ENCODE measurements around the gene XPO6. TPM values are rescaled to one million over a fixed set of nuclear protein-coding genes. Genes with fewer than 3 reads are reported as not detected.

Gene XPO6
- total and polyA plus RNA-seq, 7 experiments from 2014 or later = 89.5 to 437 (median 371) TPM

- intact Hi-C loops (cut with micrococcal nuclease) = no loop called here
- peaks cover 5 to 27% (median 16%) of the 10 kb centered on the region in 5 donors for H3K36me3 Mint-ChIP-seq
- H3K4me1 Mint-ChIP-seq = peaks cover 8 to 43% (median 39%) of the 10 kb centered on the region in 7 donors
- Histone ChIP-seq H3K4me1 (ENCODE audit: control insufficient read depth in 2 of 2, insufficient read depth in 2 of 2, low read length in 2 of 2) (peaks cover 30 to 45% of the 10 kb centered on the region in 2 donors), H3K27me3 (ENCODE audit: control insufficient read depth in 2 of 2, insufficient read depth in 2 of 2, low read length in 2 of 2) (no peaks in the 10 kb centered on the region), H3K27ac (ENCODE audit: low read depth, low read length) (peak overlapping the region; percentile 38), H3K36me3 (ENCODE audit: control insufficient read depth in 2 of 3, insufficient read depth in 3 of 3, low read length in 3 of 3) (peaks cover 11 to 35% (median 15%) of the 10 kb centered on the region in 3 experiments), H3K9me3 (ENCODE audit: control insufficient read depth in 2 of 3, low read length in 3 of 3) (no peaks in the 10 kb centered on the region), H3K4me3 (ENCODE audit: low read length) (peak overlapping the region; percentile 20)
- CTCF ChIA-PET = interaction anchor here (1.0 to 4.9 kb wide), 13 partner anchors 9 to 339 kb away, joined by 3 to 26 read pairs (median 8); no protein-coding TSS in a partner anchor
- ATAC-seq = no peak
- H3K9me3 Mint-ChIP-seq = peaks cover 0 to 5% (median 0%) of the 10 kb centered on the region in 11 donors
- no peaks in the 10 kb centered on the region for H3K27me3 Mint-ChIP-seq
- no peak for DNase-seq
- POLR2A ChIA-PET = interaction anchor here (0.8 to 6.1 kb wide), 10 partner anchors 12 to 76 kb away, joined by 3 to 92 read pairs (median 32); no protein-coding TSS in a partner anchor
- peak overlapping the region in 9 of 10 donors; percentile 75 to 98 (median 91) for H3K4me3 Mint-ChIP-seq
- H3K27ac Mint-ChIP-seq = peak overlapping the region; percentile 52 to 89 (median 75)
These were observed 2.9 kb downstream of the XPO6 start for GRCh38 chr16:28208824-28209223.

GRCh38 chr16:28208131-28208530 lies 3.6 kb downstream of the XPO6 start:
- Mint-ChIP-seq H3K4me3 (peak overlapping the region in 9 of 10 donors; percentile 75 to 98 (median 91)), H3K27me3 (no peaks in the 10 kb centered on the region), H3K4me1 (peaks cover 8 to 43% (median 39%) of the 10 kb centered on the region in 7 donors), H3K27ac (peak overlapping the region in 6 of 9 donors; percentile 62 to 89 (median 79)), H3K9me3 (peaks cover 0 to 5% (median 0%) of the 10 kb centered on the region in 11 donors), H3K36me3 (peaks cover 5 to 27% (median 16%) of the 10 kb centered on the region in 5 donors)
- DNase-seq = no peak
- Histone ChIP-seq H3K27ac (ENCODE audit: low read depth, low read length) (peak overlapping the region; percentile 38), H3K9me3 (ENCODE audit: control insufficient read depth in 2 of 3, low read length in 3 of 3) (no peaks in the 10 kb centered on the region), H3K27me3 (ENCODE audit: control insufficient read depth in 2 of 2, insufficient read depth in 2 of 2, low read length in 2 of 2) (no peaks in the 10 kb centered on the region), H3K36me3 (ENCODE audit: control insufficient read depth in 2 of 3, insufficient read depth in 3 of 3, low read length in 3 of 3) (peaks cover 12 to 42% (median 22%) of the 10 kb centered on the region in 3 experiments), H3K4me3 (ENCODE audit: low read length) (no peak overlapping the region), H3K4me1 (ENCODE audit: control insufficient read depth in 2 of 2, insufficient read depth in 2 of 2, low read length in 2 of 2) (peaks cover 36 to 52% of the 10 kb centered on the region in 2 donors)
- ATAC-seq = no peak
- POLR2A ChIA-PET = interaction anchor here (0.7 to 6.1 kb wide), 9 partner anchors 14 to 75 kb away, joined by 3 to 92 read pairs (median 18); no protein-coding TSS in a partner anchor
- intact Hi-C loops (cut with micrococcal nuclease) = no loop called here
- CTCF ChIA-PET = interaction anchor here (1.1 to 4.9 kb wide), 8 partner anchors 10 to 71 kb away, joined by 3 to 26 read pairs (median 8); no protein-coding TSS in a partner anchor

- no peaks in the 10 kb centered on the region for H3K9me3 ChIP-seq (ENCODE audit: control insufficient read depth in 2 of 3, low read length in 3 of 3)
- H3K27ac ChIP-seq (ENCODE audit: low read depth, low read length) = no peak overlapping the region
- ChIA-PET POLR2A (interaction anchor here (0.7 to 6.1 kb wide), 5 partner anchors 19 to 73 kb away, joined by 3 to 62 read pairs (median 7); no protein-coding TSS in a partner anchor), CTCF (interaction anchor here (0.7 to 4.9 kb wide), 6 partner anchors 11 to 672 kb away, joined by 3 to 26 read pairs (median 8); no protein-coding TSS in a partner anchor)
- peaks cover 34 to 56% of the 10 kb centered on the region in 2 donors for H3K4me1 ChIP-seq (ENCODE audit: control insufficient read depth in 2 of 2, insufficient read depth in 2 of 2, low read length in 2 of 2)
- Mint-ChIP-seq H3K9me3 (peaks cover 0 to 5% (median 0%) of the 10 kb centered on the region in 11 donors), H3K36me3 (peaks cover 8 to 32% (median 20%) of the 10 kb centered on the region in 5 donors), H3K4me1 (peaks cover 8 to 43% (median 39%) of the 10 kb centered on the region in 7 donors), H3K4me3 (peak overlapping the region in 9 of 10 donors; percentile 44 to 98 (median 75)), H3K27me3 (no peaks in the 10 kb centered on the region), H3K27ac (peak overlapping the region in 8 of 9 donors; percentile 18 to 89 (median 71))
- H3K4me3 ChIP-seq (ENCODE audit: low read length) = no peak overlapping the region
- DNase-seq = no peak
- H3K36me3 ChIP-seq (ENCODE audit: control insufficient read depth in 2 of 3, insufficient read depth in 3 of 3, low read length in 3 of 3) = peaks cover 19 to 49% (median 30%) of the 10 kb centered on the region in 3 experiments
- no peak for ATAC-seq
- intact Hi-C loops (cut with micrococcal nuclease) = no loop called here
- H3K27me3 ChIP-seq (ENCODE audit: control insufficient read depth in 2 of 2, insufficient read depth in 2 of 2, low read length in 2 of 2) = no peaks in the 10 kb centered on the region
These were observed 4.4 kb downstream of the XPO6 start for GRCh38 chr16:28207399-28207798.

GRCh38 chr16:28205974-28206373 lies 5.8 kb downstream of the XPO6 start:
- ATAC-seq = no peak
- DNase-seq = no peak
- Histone ChIP-seq H3K36me3 (ENCODE audit: control insufficient read depth in 2 of 3, insufficient read depth in 3 of 3, low read length in 3 of 3) (peaks cover 25 to 56% (median 35%) of the 10 kb centered on the region in 3 experiments), H3K4me1 (ENCODE audit: control insufficient read depth in 2 of 2, insufficient read depth in 2 of 2, low read length in 2 of 2) (peaks cover 35 to 61% of the 10 kb centered on the region in 2 donors), H3K9me3 (ENCODE audit: control insufficient read depth in 2 of 3, low read length in 3 of 3) (no peaks in the 10 kb centered on the region), H3K4me3 (ENCODE audit: low read length) (no peak overlapping the region), H3K27me3 (ENCODE audit: control insufficient read depth in 2 of 2, insufficient read depth in 2 of 2, low read length in 2 of 2) (no peaks in the 10 kb centered on the region), H3K27ac (ENCODE audit: low read depth, low read length) (no peak overlapping the region)
- H3K4me1 Mint-ChIP-seq = peaks cover 4 to 49% (median 39%) of the 10 kb centered on the region in 7 donors
- ChIA-PET CTCF (interaction anchor here (1.6 kb wide), 1 partner anchor 12 kb away, joined by 7 read pairs; no protein-coding TSS in a partner anchor), POLR2A (interaction anchor here (1.0 to 5.5 kb wide), 4 partner anchors 9 to 67 kb away, joined by 3 to 47 read pairs (median 7); no protein-coding TSS in a partner anchor)
- peaks cover 0 to 2% (median 0%) of the 10 kb centered on the region in 11 donors for H3K9me3 Mint-ChIP-seq
- intact Hi-C loops (cut with micrococcal nuclease) = no loop called here
- no peaks in the 10 kb centered on the region for H3K27me3 Mint-ChIP-seq
- peak overlapping the region in 3 of 10 donors; percentile 20 to 33 (median 31) for H3K4me3 Mint-ChIP-seq
- H3K36me3 Mint-ChIP-seq = peaks cover 16 to 37% (median 31%) of the 10 kb centered on the region in 5 donors
- H3K27ac Mint-ChIP-seq = peak overlapping the region in 5 of 9 donors; percentile 9 to 89 (median 41)

GRCh38 chr16:28205117-28205899 lies 6.5 kb downstream of the XPO6 start:
- H3K4me3 Mint-ChIP-seq = no peak overlapping the region
- Histone ChIP-seq H3K9me3 (ENCODE audit: control insufficient read depth in 2 of 3, low read length in 3 of 3) (no peaks in the 10 kb centered on the region), H3K4me1 (ENCODE audit: control insufficient read depth in 2 of 2, insufficient read depth in 2 of 2, low read length in 2 of 2) (peaks cover 35 to 66% of the 10 kb centered on the region in 2 donors), H3K36me3 (ENCODE audit: control insufficient read depth in 2 of 3, insufficient read depth in 3 of 3, low read length in 3 of 3) (peaks cover 29 to 62% (median 35%) of the 10 kb centered on the region in 3 experiments), H3K27me3 (ENCODE audit: control insufficient read depth in 2 of 2, insufficient read depth in 2 of 2, low read length in 2 of 2) (no peaks in the 10 kb centered on the region), H3K4me3 (ENCODE audit: low read length) (no peak overlapping the region), H3K27ac (ENCODE audit: low read depth, low read length) (peak overlapping the region; percentile 32)
- no peak overlapping the region for H3K27ac Mint-ChIP-seq
- peaks cover 18 to 38% (median 31%) of the 10 kb centered on the region in 5 donors for H3K36me3 Mint-ChIP-seq
- intact Hi-C loops (cut with micrococcal nuclease) = no loop called here
- ATAC-seq = no peak
- ChIA-PET CTCF (no interaction called here), POLR2A (interaction anchor here (0.6 to 2.0 kb wide), 3 partner anchors 8 to 12 kb away, joined by 3 to 7 read pairs (median 7); no protein-coding TSS in a partner anchor)
- peaks cover 4 to 53% (median 41%) of the 10 kb centered on the region in 7 donors for H3K4me1 Mint-ChIP-seq
- no peak for DNase-seq
- H3K9me3 Mint-ChIP-seq = peaks cover 0 to 2% (median 0%) of the 10 kb centered on the region in 11 donors
- no peaks in the 10 kb centered on the region for H3K27me3 Mint-ChIP-seq

GRCh38 chr16:28204622-28205021 lies 7.1 kb downstream of the XPO6 start:
- Histone ChIP-seq H3K36me3 (ENCODE audit: control insufficient read depth in 2 of 3, insufficient read depth in 3 of 3, low read length in 3 of 3) (peaks cover 29 to 68% (median 35%) of the 10 kb centered on the region in 3 experiments), H3K4me1 (ENCODE audit: control insufficient read depth in 2 of 2, insufficient read depth in 2 of 2, low read length in 2 of 2) (peaks cover 35 to 63% of the 10 kb centered on the region in 2 donors), H3K9me3 (ENCODE audit: control insufficient read depth in 2 of 3, low read length in 3 of 3) (no peaks in the 10 kb centered on the region), H3K27me3 (ENCODE audit: control insufficient read depth in 2 of 2, insufficient read depth in 2 of 2, low read length in 2 of 2) (no peaks in the 10 kb centered on the region), H3K27ac (ENCODE audit: low read depth, low read length) (peak overlapping the region; percentile 32), H3K4me3 (ENCODE audit: low read length) (no peak overlapping the region)
- ChIA-PET CTCF (interaction anchor here (0.8 to 2.4 kb wide), 5 partner anchors 12 to 56 kb away, joined by 3 to 8 read pairs (median 3); no protein-coding TSS in a partner anchor), POLR2A (interaction anchor here (0.6 to 1.3 kb wide), 7 partner anchors 12 to 271 kb away, joined by 3 to 4 read pairs (median 3); no protein-coding TSS in a partner anchor)
- H3K9me3 Mint-ChIP-seq = peaks cover 0 to 2% (median 0%) of the 10 kb centered on the region in 11 donors
- peaks cover 0 to 48% (median 42%) of the 10 kb centered on the region in 7 donors for H3K4me1 Mint-ChIP-seq
- ATAC-seq (peak; percentile 40), DNase-seq (no peak)
- peaks cover 18 to 41% (median 34%) of the 10 kb centered on the region in 5 donors for H3K36me3 Mint-ChIP-seq
- H3K27ac Mint-ChIP-seq = no peak overlapping the region
- no peaks in the 10 kb centered on the region for H3K27me3 Mint-ChIP-seq
- H3K4me3 Mint-ChIP-seq = no peak overlapping the region
- intact Hi-C loops (cut with micrococcal nuclease) = no loop called here

Data from naive thymus-derived CD4-positive, alpha-beta T cell (primary cell).